ENCODE measurements around the gene MACROD2. TPM values are rescaled to one million over a fixed set of nuclear protein-coding genes. Genes with fewer than 3 reads are reported as not detected.

The MACROD2 gene
- total RNA-seq, 1 experiment from 2014 or later, result 3.1 TPM

DNA sequence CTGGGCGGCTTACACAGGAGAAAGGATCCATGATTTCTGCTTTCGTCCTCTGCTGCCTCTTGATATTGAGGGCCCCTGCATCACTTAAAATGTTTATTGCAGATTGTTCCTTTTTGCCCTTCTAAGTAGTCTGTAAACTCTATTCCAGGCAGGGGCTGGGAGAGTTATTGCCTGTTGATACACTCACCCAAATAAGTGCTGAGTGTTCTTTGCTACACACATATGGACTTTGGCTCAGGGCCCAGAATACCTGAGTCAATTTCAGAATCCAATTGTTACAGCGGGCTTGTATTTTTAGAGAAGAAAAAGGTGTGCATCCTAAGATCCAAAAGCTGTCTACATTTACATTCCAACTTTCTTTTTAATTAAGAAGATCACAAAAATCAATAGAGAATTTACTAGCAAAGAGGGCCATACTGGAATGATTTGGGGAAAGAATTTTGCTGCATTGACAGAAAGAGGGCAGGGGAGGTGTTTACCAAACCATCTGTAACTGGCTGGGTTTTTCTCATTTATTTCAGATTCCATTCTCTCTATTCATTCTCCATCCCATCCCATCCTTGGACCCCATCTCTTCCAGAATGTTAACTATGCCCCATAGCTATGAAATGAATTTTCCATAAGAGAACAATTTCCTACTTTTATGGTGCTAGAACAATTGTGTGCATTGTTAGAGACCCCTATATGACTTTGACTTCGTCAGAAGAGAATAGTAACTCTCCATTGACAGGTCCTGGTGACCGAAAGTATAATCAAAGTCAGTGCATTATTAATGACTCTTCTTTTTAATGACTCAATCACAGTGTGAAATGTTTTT lies 1302.0 kb downstream of the MACROD2 start:
- DNase-seq (ENCODE audit: unreplicated experiment), result peak; percentile 69
- Mint-ChIP-seq H3K9me3 (ENCODE audit: unreplicated experiment) (peaks cover 7% of the 10 kb centered on the region), H3K4me3 (ENCODE audit: unreplicated experiment) (no peak overlapping the region), H3K36me3 (ENCODE audit: insufficient read depth, unreplicated experiment) (no peaks in the 10 kb centered on the region), H3K27me3 (ENCODE audit: insufficient read depth, unreplicated experiment) (no peaks in the 10 kb centered on the region), H3K4me1 (ENCODE audit: insufficient read depth, unreplicated experiment) (no peaks in the 10 kb centered on the region), H3K27ac (ENCODE audit: low read depth, unreplicated experiment) (no peak overlapping the region)
- TF ChIP-seq, protein P1, sequence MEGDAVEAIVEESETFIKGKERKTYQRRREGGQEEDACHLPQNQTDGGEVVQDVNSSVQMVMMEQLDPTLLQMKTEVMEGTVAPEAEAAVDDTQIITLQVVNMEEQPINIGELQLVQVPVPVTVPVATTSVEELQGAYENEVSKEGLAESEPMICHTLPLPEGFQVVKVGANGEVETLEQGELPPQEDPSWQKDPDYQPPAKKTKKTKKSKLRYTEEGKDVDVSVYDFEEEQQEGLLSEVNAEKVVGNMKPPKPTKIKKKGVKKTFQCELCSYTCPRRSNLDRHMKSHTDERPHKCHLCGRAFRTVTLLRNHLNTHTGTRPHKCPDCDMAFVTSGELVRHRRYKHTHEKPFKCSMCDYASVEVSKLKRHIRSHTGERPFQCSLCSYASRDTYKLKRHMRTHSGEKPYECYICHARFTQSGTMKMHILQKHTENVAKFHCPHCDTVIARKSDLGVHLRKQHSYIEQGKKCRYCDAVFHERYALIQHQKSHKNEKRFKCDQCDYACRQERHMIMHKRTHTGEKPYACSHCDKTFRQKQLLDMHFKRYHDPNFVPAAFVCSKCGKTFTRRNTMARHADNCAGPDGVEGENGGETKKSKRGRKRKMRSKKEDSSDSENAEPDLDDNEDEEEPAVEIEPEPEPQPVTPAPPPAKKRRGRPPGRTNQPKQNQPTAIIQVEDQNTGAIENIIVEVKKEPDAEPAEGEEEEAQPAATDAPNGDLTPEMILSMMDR (IDR thresholded peaks at IDR 0.05; ENCODE audit: unreplicated experiment), result no peak
- intact Hi-C loops (cut with micrococcal nuclease), result no loop called here
- ChIA-PET POLR2A (interaction anchor here (0.6 to 0.9 kb wide), 3 partner anchors 10 to 1144 kb away, joined by 3 read pairs; no protein-coding TSS in a partner anchor), CTCF (interaction anchor here (0.7 kb wide), 1 partner anchor 61 kb away, joined by 3 read pairs; no protein-coding TSS in a partner anchor)
- no TSS peak for BruUV-seq (replicated peaks)

GRCh38 chr20:15302075-15302474 lies 1306.8 kb downstream of the MACROD2 start:
- BruUV-seq (replicated peaks), result no TSS peak
- ChIA-PET CTCF (interaction anchor here (0.6 kb wide), 1 partner anchor 472 kb away, joined by 3 read pairs; no protein-coding TSS in a partner anchor), POLR2A (no interaction called here)
- Mint-ChIP-seq H3K36me3 (ENCODE audit: insufficient read depth, unreplicated experiment) (no peaks in the 10 kb centered on the region), H3K4me3 (ENCODE audit: unreplicated experiment) (no peak overlapping the region), H3K9me3 (ENCODE audit: unreplicated experiment) (peaks cover 8% of the 10 kb centered on the region), H3K4me1 (ENCODE audit: insufficient read depth, unreplicated experiment) (no peaks in the 10 kb centered on the region), H3K27ac (ENCODE audit: low read depth, unreplicated experiment) (no peak overlapping the region), H3K27me3 (ENCODE audit: insufficient read depth, unreplicated experiment) (no peaks in the 10 kb centered on the region)
- no peak for DNase-seq (ENCODE audit: unreplicated experiment)
- TF ChIP-seq, protein P1 (IDR thresholded peaks at IDR 0.05; ENCODE audit: unreplicated experiment), result no peak
- intact Hi-C loops (cut with micrococcal nuclease), result no loop called here

DNA sequence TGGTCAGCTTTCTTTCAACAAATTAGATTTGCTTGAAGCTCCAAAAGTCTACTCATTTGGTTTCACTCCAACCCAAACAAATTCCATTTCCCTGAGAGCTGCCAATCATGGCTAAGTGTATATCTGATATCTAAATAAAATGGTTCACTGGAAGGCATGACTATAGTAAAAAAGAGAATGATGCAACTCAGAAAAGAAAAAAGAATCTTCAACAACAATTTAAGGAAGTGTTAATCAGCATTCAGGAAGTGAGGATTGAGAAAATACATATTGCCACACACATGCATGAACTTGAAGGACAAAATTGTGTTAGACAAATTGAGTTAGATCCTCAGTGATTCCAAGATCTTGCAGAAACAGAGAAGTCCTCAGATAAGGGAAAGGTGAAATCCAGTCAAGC lies 1315.0 kb downstream of the MACROD2 start:
- no peaks in the 10 kb centered on the region for H3K9me3 Mint-ChIP-seq (ENCODE audit: unreplicated experiment)
- H3K27me3 Mint-ChIP-seq (ENCODE audit: insufficient read depth, unreplicated experiment), result no peaks in the 10 kb centered on the region
- DNase-seq (ENCODE audit: unreplicated experiment), result peak; percentile 81
- no peaks in the 10 kb centered on the region for H3K36me3 Mint-ChIP-seq (ENCODE audit: insufficient read depth, unreplicated experiment)
- peak overlapping the region; percentile 20 for H3K27ac Mint-ChIP-seq (ENCODE audit: low read depth, unreplicated experiment)
- no TSS peak for BruUV-seq (replicated peaks)
- TF ChIP-seq, protein P1 (IDR thresholded peaks at IDR 0.05; ENCODE audit: unreplicated experiment), result no peak
- H3K4me1 Mint-ChIP-seq (ENCODE audit: insufficient read depth, unreplicated experiment), result peaks cover 9% of the 10 kb centered on the region
- CTCF ChIA-PET, result interaction anchor here (0.6 to 1.4 kb wide), 2 partner anchors 10 to 101 kb away, joined by 3 read pairs; no protein-coding TSS in a partner anchor
- POLR2A ChIA-PET, result interaction anchor here (0.7 kb wide), 1 partner anchor 86 kb away, joined by 3 read pairs; no protein-coding TSS in a partner anchor
- intact Hi-C loops (cut with micrococcal nuclease), result no loop called here
- H3K4me3 Mint-ChIP-seq (ENCODE audit: unreplicated experiment), result no peak overlapping the region

- peaks cover 8% of the 10 kb centered on the region for H3K4me1 Mint-ChIP-seq (ENCODE audit: insufficient read depth, unreplicated experiment)
- TF ChIP-seq, protein P1 (IDR thresholded peaks at IDR 0.05; ENCODE audit: unreplicated experiment), result no peak
- DNase-seq (ENCODE audit: unreplicated experiment), result no peak
- intact Hi-C loops (cut with micrococcal nuclease), result no loop called here
- POLR2A ChIA-PET, result interaction anchor here (0.9 kb wide), 1 partner anchor 1126 kb away, joined by 3 read pairs; no protein-coding TSS in a partner anchor
- H3K27ac Mint-ChIP-seq (ENCODE audit: low read depth, unreplicated experiment), result no peak overlapping the region
- CTCF ChIA-PET, result no interaction called here
- no peaks in the 10 kb centered on the region for H3K27me3 Mint-ChIP-seq (ENCODE audit: insufficient read depth, unreplicated experiment)
- BruUV-seq (replicated peaks), result no TSS peak
- no peaks in the 10 kb centered on the region for H3K9me3 Mint-ChIP-seq (ENCODE audit: unreplicated experiment)
- no peak overlapping the region for H3K4me3 Mint-ChIP-seq (ENCODE audit: unreplicated experiment)
- H3K36me3 Mint-ChIP-seq (ENCODE audit: insufficient read depth, unreplicated experiment), result no peaks in the 10 kb centered on the region
Measured at GRCh38 chr20:15316556-15316955, 1321.2 kb downstream of the MACROD2 start.

All from MCF 10A (cell line).